Osteoblast (primary cell): ENCODE measurements around the gene TMEM63C. TPM values are rescaled to one million over a fixed set of nuclear protein-coding genes. Genes with fewer than 3 reads are reported as not detected.

ENCODE experiments used
- DNase-seq: peaks from one replicate; pipeline ENCODE4 v3.0.0; 2011; ENCODE audit warnings: low spot score, mixed read lengths; ENCODE audit not compliant: insufficient read length; ENCODE audit errors: missing footprints
- H2AFZ ChIP-seq: 2 replicates; pipeline ENCODE4 v1.6.0; 2011; ENCODE audit warnings: mild to moderate bottlenecking, low read length
- H3K27ac ChIP-seq: 2 replicates; pipeline ENCODE4 v1.5.1; 2011; ENCODE audit warnings: mild to moderate bottlenecking, low read depth, low read length, moderate library complexity
- H3K27me3 ChIP-seq: 2 replicates; pipeline ENCODE4 v1.6.0; 2012; ENCODE audit warnings: mild to moderate bottlenecking, control low read depth, inconsistent platforms, low read length, moderate library complexity; ENCODE audit not compliant: insufficient read depth
- H3K36me3 ChIP-seq: 2 replicates; pipeline ENCODE4 v1.5.1; 2011; ENCODE audit warnings: mild to moderate bottlenecking, low read length, control low read depth, moderate library complexity; ENCODE audit not compliant: insufficient read depth
- H3K4me1 ChIP-seq: 2 replicates; pipeline ENCODE4 v1.5.1; 2011; ENCODE audit warnings: mild to moderate bottlenecking, low read length, control low read depth, moderate library complexity; ENCODE audit not compliant: insufficient read depth
- H3K4me2 ChIP-seq: 2 replicates; pipeline ENCODE4 v1.6.0; 2011; ENCODE audit warnings: mild to moderate bottlenecking, low read length; ENCODE audit not compliant: insufficient read depth
- H3K4me3 ChIP-seq: fragments of 200-600 bp; sonication (generic); 3 replicates; pipeline ENCODE4 v1.5.1; 2012; ENCODE audit warnings: mild to moderate bottlenecking, low read length, inconsistent platforms; ENCODE audit not compliant: insufficient read depth
- H3K79me2 ChIP-seq: 2 replicates; pipeline ENCODE4 v1.6.0; 2012; ENCODE audit warnings: mild to moderate bottlenecking, low read length, control low read depth, inconsistent platforms; ENCODE audit not compliant: insufficient read depth
- H3K9me3 ChIP-seq: 2 replicates; pipeline ENCODE4 v1.5.1; 2011; ENCODE audit warnings: low read depth, low read length, control low read depth
- H4K20me1 ChIP-seq: 2 replicates; pipeline ENCODE4 v1.6.0; 2012; ENCODE audit warnings: mild to moderate bottlenecking, low read length, control low read depth; ENCODE audit not compliant: insufficient read depth
- total RNA-seq: library from RNA; depleted of rRNA; stranded (reverse); fragments of >200 nt; gene quantifications from 2 replicates; pipeline ENCODE4 v1.2.3, GENCODE V29; 2012
- TF ChIP-seq, protein P1 (sequence below): IDR thresholded peaks from 2 replicates; pipeline ENCODE4 v1.5.1; 2011; ENCODE audit warnings: mild to moderate bottlenecking, low read depth, low read length, moderate library complexity; ENCODE audit errors: extremely low read depth

Gene TMEM63C
- total RNA-seq, 1 donor = 0.72 TPM

DNA sequence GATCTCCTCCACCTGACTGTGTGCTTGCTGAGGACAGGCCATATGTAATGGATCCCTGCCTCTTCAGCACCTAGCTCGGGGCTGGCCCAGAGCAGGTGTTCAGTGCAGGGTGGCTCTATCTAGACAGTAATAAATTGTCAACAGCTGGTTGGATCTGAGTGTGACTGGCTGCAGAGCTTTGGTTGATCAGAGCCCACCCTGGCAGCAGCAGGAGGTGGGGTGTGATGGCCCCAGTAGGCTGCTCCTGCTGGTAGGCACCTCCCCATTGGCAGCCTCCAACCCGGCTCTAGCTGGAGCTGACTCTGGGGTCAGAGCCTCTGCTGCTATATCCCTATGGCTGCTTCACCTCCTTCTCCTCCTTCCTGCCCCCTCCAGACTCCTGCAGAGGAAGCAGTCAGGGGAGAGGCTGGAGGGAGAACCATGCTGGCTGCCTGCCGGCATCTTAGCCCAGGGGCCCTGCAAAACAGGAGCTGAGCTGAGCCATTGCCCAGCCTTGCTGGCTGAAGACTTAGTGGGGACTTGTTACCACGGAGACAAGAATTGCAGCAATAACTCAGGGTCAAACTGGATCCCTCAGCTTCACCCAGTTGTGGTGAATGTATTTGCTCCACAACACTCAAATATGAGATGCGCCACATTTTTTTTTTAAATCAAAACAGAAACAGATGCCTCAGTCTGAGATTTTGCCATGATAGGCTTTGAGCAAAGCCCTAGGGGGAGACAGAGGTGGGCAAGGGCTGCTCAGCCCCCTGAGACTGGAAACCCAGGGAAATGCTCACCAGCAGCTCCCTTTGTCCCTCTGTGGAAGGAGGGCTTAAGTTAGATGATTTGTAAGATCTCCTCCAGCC is 22.2 kb downstream of the TMEM63C start:
- no peaks in the 10 kb centered on the region for H3K27me3 ChIP-seq

DNA sequence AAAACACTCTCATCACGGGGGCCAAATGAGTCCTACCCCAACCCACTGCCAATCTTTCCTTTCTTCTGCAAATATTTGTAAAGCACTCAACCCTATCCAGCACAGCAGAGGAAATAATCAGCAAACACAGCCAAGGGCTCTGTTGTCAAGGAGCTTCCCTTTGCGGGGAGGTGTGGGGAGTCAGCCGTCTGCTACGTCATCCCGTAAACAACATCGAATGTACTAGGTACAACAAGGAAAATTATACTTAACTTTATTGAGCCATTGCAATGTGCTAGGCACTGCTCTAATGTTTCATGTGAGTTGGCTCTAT is 22.8 kb downstream of the TMEM63C start:
- Histone ChIP-seq H3K4me1 (no peaks in the 10 kb centered on the region), H3K27me3 (no peaks in the 10 kb centered on the region), H3K4me2 (no peak overlapping the region), H2AFZ (no peak overlapping the region), H3K36me3 (no peaks in the 10 kb centered on the region), H3K27ac (no peak overlapping the region), H3K9me3 (no peaks in the 10 kb centered on the region), H3K4me3 (no peak overlapping the region), H3K79me2 (no peaks in the 10 kb centered on the region), H4K20me1 (no peaks in the 10 kb centered on the region)
- TF ChIP-seq, protein P1, sequence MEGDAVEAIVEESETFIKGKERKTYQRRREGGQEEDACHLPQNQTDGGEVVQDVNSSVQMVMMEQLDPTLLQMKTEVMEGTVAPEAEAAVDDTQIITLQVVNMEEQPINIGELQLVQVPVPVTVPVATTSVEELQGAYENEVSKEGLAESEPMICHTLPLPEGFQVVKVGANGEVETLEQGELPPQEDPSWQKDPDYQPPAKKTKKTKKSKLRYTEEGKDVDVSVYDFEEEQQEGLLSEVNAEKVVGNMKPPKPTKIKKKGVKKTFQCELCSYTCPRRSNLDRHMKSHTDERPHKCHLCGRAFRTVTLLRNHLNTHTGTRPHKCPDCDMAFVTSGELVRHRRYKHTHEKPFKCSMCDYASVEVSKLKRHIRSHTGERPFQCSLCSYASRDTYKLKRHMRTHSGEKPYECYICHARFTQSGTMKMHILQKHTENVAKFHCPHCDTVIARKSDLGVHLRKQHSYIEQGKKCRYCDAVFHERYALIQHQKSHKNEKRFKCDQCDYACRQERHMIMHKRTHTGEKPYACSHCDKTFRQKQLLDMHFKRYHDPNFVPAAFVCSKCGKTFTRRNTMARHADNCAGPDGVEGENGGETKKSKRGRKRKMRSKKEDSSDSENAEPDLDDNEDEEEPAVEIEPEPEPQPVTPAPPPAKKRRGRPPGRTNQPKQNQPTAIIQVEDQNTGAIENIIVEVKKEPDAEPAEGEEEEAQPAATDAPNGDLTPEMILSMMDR = no peak
- DNase-seq = no peak

More for the DNA sequence above, 22.2 kb downstream of the TMEM63C start:
- no peak overlapping the region for H3K4me2 ChIP-seq
- no peak overlapping the region for H3K4me3 ChIP-seq
- H4K20me1 ChIP-seq = no peaks in the 10 kb centered on the region
- no peak overlapping the region for H2AFZ ChIP-seq
- H3K27ac ChIP-seq = no peak overlapping the region
- no peaks in the 10 kb centered on the region for H3K4me1 ChIP-seq
- no peaks in the 10 kb centered on the region for H3K79me2 ChIP-seq
- no peaks in the 10 kb centered on the region for H3K9me3 ChIP-seq
- H3K36me3 ChIP-seq = no peaks in the 10 kb centered on the region
- TF ChIP-seq, protein P1 = no peak
- DNase-seq = no peak

DNA sequence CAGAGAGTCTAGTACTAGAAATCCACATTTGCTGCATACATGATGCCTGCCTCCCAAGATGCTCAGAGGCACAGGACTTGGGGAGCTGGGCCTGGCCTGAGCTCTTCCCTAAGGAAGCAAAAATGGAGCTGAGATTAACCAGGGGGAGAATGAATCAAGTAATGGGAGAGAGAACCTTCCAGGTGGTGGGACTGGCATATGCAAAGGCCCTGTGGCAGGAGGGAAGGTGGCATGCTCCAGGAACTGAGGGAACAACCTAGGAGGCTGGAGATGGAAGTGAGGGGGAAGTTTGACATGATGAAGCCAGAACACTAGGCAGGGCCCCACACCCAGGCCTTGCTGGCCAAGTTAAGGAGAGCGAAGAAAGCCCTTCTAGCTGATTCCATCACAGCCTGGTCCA is 23.3 kb downstream of the TMEM63C start:
- no peaks in the 10 kb centered on the region for H3K27me3 ChIP-seq
- no peak overlapping the region for H3K27ac ChIP-seq
- no peaks in the 10 kb centered on the region for H3K79me2 ChIP-seq
- no peaks in the 10 kb centered on the region for H3K4me1 ChIP-seq
- no peaks in the 10 kb centered on the region for H4K20me1 ChIP-seq
- TF ChIP-seq, protein P1 = no peak
- no peaks in the 10 kb centered on the region for H3K36me3 ChIP-seq
- no peak overlapping the region for H3K4me2 ChIP-seq
- H3K4me3 ChIP-seq = no peak overlapping the region
- no peak overlapping the region for H2AFZ ChIP-seq
- no peak for DNase-seq
- no peaks in the 10 kb centered on the region for H3K9me3 ChIP-seq

DNA sequence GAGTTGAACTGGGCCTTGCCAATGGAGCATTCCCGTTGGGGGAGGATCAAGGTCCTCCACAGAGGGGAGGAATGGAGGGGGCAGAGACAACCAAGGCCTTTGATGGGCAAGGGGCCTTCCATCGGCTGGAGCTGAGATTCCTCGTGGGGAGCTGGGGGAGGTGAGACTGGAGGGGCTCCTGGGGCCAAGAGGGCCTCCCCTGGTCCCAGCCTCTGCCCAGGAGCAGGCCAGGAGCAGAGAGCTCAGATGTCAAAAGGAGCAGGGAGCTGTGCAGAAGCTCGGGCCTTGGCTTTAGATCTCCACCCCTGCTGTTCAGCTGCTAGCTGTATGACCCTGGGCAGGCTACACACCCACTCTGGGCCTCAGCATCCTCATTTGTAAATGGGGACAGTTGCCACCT is 24.0 kb downstream of the TMEM63C start:
- no peaks in the 10 kb centered on the region for H3K4me1 ChIP-seq
- no peak overlapping the region for H3K4me3 ChIP-seq
- TF ChIP-seq, protein P1 = no peak
- H3K79me2 ChIP-seq = no peaks in the 10 kb centered on the region
- H3K4me2 ChIP-seq = no peak overlapping the region
- H3K27ac ChIP-seq = no peak overlapping the region
- H3K36me3 ChIP-seq = no peaks in the 10 kb centered on the region
- no peaks in the 10 kb centered on the region for H3K9me3 ChIP-seq
- DNase-seq = no peak
- no peaks in the 10 kb centered on the region for H4K20me1 ChIP-seq
- H2AFZ ChIP-seq = no peak overlapping the region
- H3K27me3 ChIP-seq = no peaks in the 10 kb centered on the region
